Tibial nerve (tissue), 4 donors: ENCODE measurements around the gene CFAP45.

ENCODE experiments used
- EP300 ChIP-seq, 2 donors: sonication (generic); formaldehyde crosslinking; IDR thresholded peaks; one replicate each; pipeline ENCODE4 v1.6.1; 2017; ENCODE audit warnings: antibody characterized with exemption in 2 of 2, mild to moderate bottlenecking in 1 of 2
- POLR2A ChIP-seq, 2 donors: fragments of 450-650 bp; IDR thresholded peaks; one replicate each; pipeline ENCODE4 v1.6.1; 2017; ENCODE audit warnings: antibody characterized with exemption in 2 of 2, mild to moderate bottlenecking in 2 of 2, moderate library complexity in 2 of 2
- TF ChIP-seq, protein P1 (sequence below), 5 experiments: fragments of 200-600 bp in 3 of 5; fragments of 450-650 bp in 2 of 5; sonication (generic) in 3 of 5; IDR thresholded peaks; one replicate each; pipeline ENCODE4 v1.5.1; 2016 to 2019; ENCODE audit warnings: antibody characterized with exemption in 5 of 5, mild to moderate bottlenecking in 3 of 5, moderate library complexity in 2 of 5

- TF ChIP-seq, protein P1, sequence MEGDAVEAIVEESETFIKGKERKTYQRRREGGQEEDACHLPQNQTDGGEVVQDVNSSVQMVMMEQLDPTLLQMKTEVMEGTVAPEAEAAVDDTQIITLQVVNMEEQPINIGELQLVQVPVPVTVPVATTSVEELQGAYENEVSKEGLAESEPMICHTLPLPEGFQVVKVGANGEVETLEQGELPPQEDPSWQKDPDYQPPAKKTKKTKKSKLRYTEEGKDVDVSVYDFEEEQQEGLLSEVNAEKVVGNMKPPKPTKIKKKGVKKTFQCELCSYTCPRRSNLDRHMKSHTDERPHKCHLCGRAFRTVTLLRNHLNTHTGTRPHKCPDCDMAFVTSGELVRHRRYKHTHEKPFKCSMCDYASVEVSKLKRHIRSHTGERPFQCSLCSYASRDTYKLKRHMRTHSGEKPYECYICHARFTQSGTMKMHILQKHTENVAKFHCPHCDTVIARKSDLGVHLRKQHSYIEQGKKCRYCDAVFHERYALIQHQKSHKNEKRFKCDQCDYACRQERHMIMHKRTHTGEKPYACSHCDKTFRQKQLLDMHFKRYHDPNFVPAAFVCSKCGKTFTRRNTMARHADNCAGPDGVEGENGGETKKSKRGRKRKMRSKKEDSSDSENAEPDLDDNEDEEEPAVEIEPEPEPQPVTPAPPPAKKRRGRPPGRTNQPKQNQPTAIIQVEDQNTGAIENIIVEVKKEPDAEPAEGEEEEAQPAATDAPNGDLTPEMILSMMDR (IDR thresholded peaks at IDR 0.05): no peak
- no peak for TF ChIP-seq POLR2A (IDR thresholded peaks at IDR 0.05)
- no peak for TF ChIP-seq EP300 (IDR thresholded peaks at IDR 0.05)
These were observed 33.9 kb downstream of the CFAP45 start for GRCh38 chr1:159866066-159866465.
